Gastroesophageal sphincter (tissue), 4 donors: ENCODE data around the gene ZPLD1. TPM values are rescaled to one million over a fixed set of nuclear protein-coding genes. Genes with fewer than 3 reads are reported as not detected.

Experiments used
- ATAC-seq: fragments of 150-250 bp; one replicate; pipeline ENCODE4 v1.9.1; 2016; ENCODE audit warnings: mild to moderate bottlenecking, moderate library complexity
- H3K27ac ChIP-seq, 4 donors: fragments of 200-600 bp; sonication (generic) in 3 of 4; 1 replicate in 3 of 4; 2 replicates in 1 of 4; pipeline ENCODE4 v1.5.1; 2016 to 2019
- H3K27me3 ChIP-seq: fragments of 200-600 bp; sonication (generic); one replicate; pipeline ENCODE4 v1.5.1; 2019
- H3K36me3 ChIP-seq, 2 donors: fragments of 200-600 bp; sonication (generic); one replicate each; pipeline ENCODE4 v1.5.1; 2019; ENCODE audit warnings: control low read depth in 1 of 2
- H3K4me1 ChIP-seq, 3 donors: fragments of 200-600 bp; sonication (generic); 1 replicate in 2 of 3; 2 replicates in 1 of 3; pipeline ENCODE4 v1.5.1; 2016 to 2019; ENCODE audit warnings: control low read depth in 2 of 3
- H3K4me3 ChIP-seq, 2 donors: fragments of 200-600 bp; sonication (generic); one replicate each; pipeline ENCODE4 v1.5.1; 2019; ENCODE audit warnings: mild to moderate bottlenecking in 1 of 2, moderate library complexity in 1 of 2
- H3K9me3 ChIP-seq, 3 donors: fragments of 200-600 bp; sonication (generic); one replicate each; pipeline ENCODE4 v1.5.1; 2017 to 2019; ENCODE audit warnings: control low read depth in 2 of 3
- CTCF ChIP-seq, 4 experiments: fragments of 200-600 bp in 2 of 4; fragments of 450-650 bp in 2 of 4; sonication (generic) in 1 of 4; IDR thresholded peaks; one replicate each; pipeline ENCODE4 v1.5.1; 2017 to 2019; ENCODE audit warnings: antibody characterized with exemption in 4 of 4, mild to moderate bottlenecking in 2 of 4, moderate library complexity in 2 of 4
- EP300 ChIP-seq: sonication (generic); formaldehyde crosslinking; IDR thresholded peaks from one replicate; pipeline ENCODE4 v1.6.1; 2017; ENCODE audit warnings: antibody characterized with exemption, mild to moderate bottlenecking
- POLR2A ChIP-seq, 2 donors: fragments of 450-650 bp; IDR thresholded peaks; one replicate each; pipeline ENCODE4 v1.6.1; 2017; ENCODE audit warnings: antibody characterized with exemption in 2 of 2, mild to moderate bottlenecking in 2 of 2, moderate library complexity in 1 of 2
- POLR2AphosphoS5 ChIP-seq: sonication (generic); formaldehyde crosslinking; IDR thresholded peaks from one replicate; pipeline ENCODE4 v1.6.1; 2017; ENCODE audit warnings: antibody characterized with exemption
- WGBS, 2 donors: methylation state at CpG; one replicate each; pipeline ENCODE4 v1.1.5; 2018; ENCODE audit warnings: low coverage in 1 of 2; 5-methylcytosine and 5-hydroxymethylcytosine counted together
- total RNA-seq, 4 donors: library from RNA; depleted of rRNA; stranded (reverse); fragments of >200 nt; gene quantifications; one replicate each; pipeline ENCODE4 v1.1.0, GENCODE V29; 2016

ZPLD1 gene
- total RNA-seq, 4 donors from 2014 or later: 0.15 to 0.47 (median 0.35) TPM; not detected in 1

- no peak for ATAC-seq
- TF ChIP-seq CTCF (IDR thresholded peaks at IDR 0.05): no peak
- TF ChIP-seq EP300: no peak
- no peak for TF ChIP-seq POLR2A (IDR thresholded peaks at IDR 0.05)
- no peak for TF ChIP-seq POLR2AphosphoS5
- Histone ChIP-seq H3K4me1 (no peaks in the 10 kb centered on the region), H3K27me3 (no peaks in the 10 kb centered on the region), H3K27ac (no peak overlapping the region), H3K36me3 (no peaks in the 10 kb centered on the region), H3K4me3 (no peak overlapping the region), H3K9me3 (no peaks in the 10 kb centered on the region)
- 65 to 71% methylated on average over 4 of the region's 4 CpGs for WGBS, 2 donors
These were observed 41.4 kb downstream of the ZPLD1 start for GRCh38 chr3:102476198-102476597.

GRCh38 chr3:102478160-102478559 lies 43.3 kb downstream of the ZPLD1 start:
- H3K27ac ChIP-seq: no peak overlapping the region
- no peaks in the 10 kb centered on the region for H3K27me3 ChIP-seq
- H3K4me1 ChIP-seq: no peaks in the 10 kb centered on the region
- no peak for ATAC-seq
- TF ChIP-seq EP300: no peak
- TF ChIP-seq CTCF (IDR thresholded peaks at IDR 0.05): no peak
- no peak for TF ChIP-seq POLR2AphosphoS5
- TF ChIP-seq POLR2A (IDR thresholded peaks at IDR 0.05): no peak
- 56 to 92% methylated on average over 1 of the region's 1 CpG for WGBS, 2 donors
- H3K4me3 ChIP-seq: no peak overlapping the region
- no peaks in the 10 kb centered on the region for H3K36me3 ChIP-seq
- H3K9me3 ChIP-seq: no peaks in the 10 kb centered on the region

- no peak for TF ChIP-seq POLR2AphosphoS5
- TF ChIP-seq POLR2A (IDR thresholded peaks at IDR 0.05): no peak
- TF ChIP-seq EP300: no peak
- no peak for TF ChIP-seq CTCF (IDR thresholded peaks at IDR 0.05)
- Histone ChIP-seq H3K36me3 (no peaks in the 10 kb centered on the region), H3K4me3 (no peak overlapping the region), H3K27me3 (no peaks in the 10 kb centered on the region), H3K4me1 (no peaks in the 10 kb centered on the region), H3K9me3 (no peaks in the 10 kb centered on the region), H3K27ac (no peak overlapping the region)
- WGBS, 2 donors: 43 to 49% methylated on average over 2 of the region's 2 CpGs
- ATAC-seq: no peak
These were observed 45.3 kb downstream of the ZPLD1 start for GRCh38 chr3:102480139-102480538.

- Histone ChIP-seq H3K36me3 (no peaks in the 10 kb centered on the region), H3K4me3 (no peak overlapping the region), H3K9me3 (no peaks in the 10 kb centered on the region), H3K4me1 (no peaks in the 10 kb centered on the region), H3K27me3 (no peaks in the 10 kb centered on the region), H3K27ac (no peak overlapping the region)
- TF ChIP-seq EP300 (no peak), POLR2A (IDR thresholded peaks at IDR 0.05) (no peak), CTCF (IDR thresholded peaks at IDR 0.05) (no peak), POLR2AphosphoS5 (no peak)
- no peak for ATAC-seq
- WGBS, 2 donors: 57 to 68% methylated on average over 4 of the region's 4 CpGs
These were observed 46.2 kb downstream of the ZPLD1 start for GRCh38 chr3:102481050-102481449.

GRCh38 chr3:102483556-102483955 lies 48.7 kb downstream of the ZPLD1 start:
- Histone ChIP-seq H3K27ac (no peak overlapping the region), H3K4me3 (no peak overlapping the region)
- ATAC-seq: no peak

More at GRCh38 chr3:102483556-102483955, 48.7 kb downstream of the ZPLD1 start:
- no peaks in the 10 kb centered on the region for H3K4me1 ChIP-seq
- no peaks in the 10 kb centered on the region for H3K9me3 ChIP-seq
- no peaks in the 10 kb centered on the region for H3K36me3 ChIP-seq
- no peak for TF ChIP-seq POLR2A (IDR thresholded peaks at IDR 0.05)
- TF ChIP-seq EP300: no peak
- no peak for TF ChIP-seq CTCF (IDR thresholded peaks at IDR 0.05)
- TF ChIP-seq POLR2AphosphoS5: no peak
- no peaks in the 10 kb centered on the region for H3K27me3 ChIP-seq
- WGBS, 2 donors: 87 to 95% methylated on average over 2 to 3 of the region's 3 CpGs
